GM03348 (cell line): ENCODE results near the gene CXCL9.
"Not testable (repeated sequence)": the region's sequence is repeated elsewhere in the genome, so short reads cannot be mapped to it uniquely, and the experiment has no call there.

ENCODE experiments used
- DNase-seq: peaks from one replicate; pipeline ENCODE4 v3.0.0; 2012; ENCODE audit warnings: low spot score

CXCL9 gene

GRCh38 chr4:75954811-75955210 is 52.5 kb downstream of the CXCL9 start:
- not testable (repeated sequence) for DNase-seq

DNA sequence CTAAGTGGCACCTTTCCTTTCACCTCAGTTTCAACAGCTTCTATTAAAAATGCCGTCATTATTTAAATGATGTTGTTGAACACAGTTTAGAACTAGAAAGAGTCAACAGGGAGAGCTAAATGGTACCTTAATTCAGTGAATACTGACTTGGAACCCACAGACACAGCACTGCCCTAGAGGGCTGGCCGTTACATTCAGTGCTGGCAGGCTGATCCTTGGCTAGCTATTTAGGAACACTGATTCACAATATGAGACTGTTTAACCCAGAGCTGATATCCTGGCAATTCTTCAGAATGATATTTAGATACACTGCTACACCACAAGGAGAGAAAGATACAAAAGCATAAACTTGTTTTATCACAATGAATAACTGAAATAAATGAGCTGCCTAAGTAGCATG is 53.8 kb downstream of the CXCL9 start:
- no peak for DNase-seq
